HepG2 (cell line): ENCODE measurements around the gene EEF1AKMT3. TPM values are rescaled to one million over a fixed set of nuclear protein-coding genes. Genes with fewer than 3 reads are reported as not detected.
A peak's percentile ranks its signal among the peaks of the same experiment; 100 is the strongest.

Experiments
- ASH2L ChIP-seq: fragments of 300-600, 200-600 bp; sonication (generic); IDR thresholded peaks from 2 replicates; pipeline ENCODE4 v1.7.0; 2017; ENCODE audit warnings: low read depth, mild to moderate bottlenecking, moderate library complexity, mixed read lengths, low read length; ENCODE audit not compliant: insufficient read length
- ATF6 ChIP-seq: sonication (generic); formaldehyde crosslinking; conservative IDR thresholded peaks from 2 replicates; pipeline ENCODE4 v1.4.0; 2020; ENCODE audit warnings: missing genetic modification reagents
- CHD4 ChIP-seq: fragments of 200-600 bp; sonication (generic); IDR thresholded peaks from 2 replicates; pipeline ENCODE4 v1.7.0; 2017; ENCODE audit warnings: mild to moderate bottlenecking, low read length, borderline replicate concordance
- FOXO4 ChIP-seq: sonication (generic); formaldehyde crosslinking; conservative IDR thresholded peaks from 2 replicates; pipeline ENCODE4 v1.8.1; 2023; ENCODE audit warnings: missing genetic modification reagents
- IRF9 ChIP-seq: sonication (generic); formaldehyde crosslinking; IDR thresholded peaks from 2 replicates; pipeline ENCODE4 v1.8.0; 2022; ENCODE audit warnings: missing genetic modification reagents, mild to moderate bottlenecking, borderline replicate concordance
- NFE2 ChIP-seq: sonication (generic); formaldehyde crosslinking; IDR thresholded peaks from 2 replicates; pipeline ENCODE4 v1.4.0; 2020; ENCODE audit warnings: missing genetic modification reagents
- NR2C2 ChIP-seq: sonication (generic); formaldehyde crosslinking; IDR thresholded peaks from 2 replicates; pipeline ENCODE4 v1.4.0; 2020; ENCODE audit warnings: missing genetic modification reagents, mild to moderate bottlenecking, moderate library complexity, borderline replicate concordance
- UBTF ChIP-seq: sonication (generic); formaldehyde crosslinking; IDR thresholded peaks from 2 replicates; pipeline ENCODE4 v1.4.0; 2020; ENCODE audit warnings: mild to moderate bottlenecking, missing genetic modification reagents
- ZNF142 ChIP-seq: sonication (generic); formaldehyde crosslinking; IDR thresholded peaks from 2 replicates; pipeline ENCODE4 v1.4.0; 2020; ENCODE audit warnings: missing genetic modification reagents
- ZNF770 ChIP-seq: sonication (generic); formaldehyde crosslinking; IDR thresholded peaks from 2 replicates; pipeline ENCODE4 v1.5.0; 2020; ENCODE audit warnings: mild to moderate bottlenecking, missing genetic modification reagents
- ZNF777 ChIP-seq: sonication (generic); formaldehyde crosslinking; IDR thresholded peaks from 2 replicates; pipeline ENCODE4 v1.4.0; 2020; ENCODE audit warnings: missing genetic modification reagents
- polyA plus RNA-seq, 8 experiments: library from polyadenylated mRNA; depleted of rRNA in 3 of 8; stranded (reverse) in 7 of 8; unstranded in 1 of 8; fragments of >200 nt; fragmentation: Illumina TruSeq in 4 of 8; extraction: Trizol in 4 of 8; gene quantifications; 2 replicates each; pipeline versions ENCODE4 v1.2.1 to v1.2.3, GENCODE V29; 2011 to 2016; ENCODE audit warnings: low read depth in 4 of 8, missing spikeins in 1 of 8, mixed read lengths in 1 of 8; ENCODE audit not compliant: insufficient read depth in 1 of 8
- total RNA-seq, 5 experiments: library from RNA; depleted of rRNA; stranded (reverse); fragments of >200 nt; fragmentation: Illumina TruSeq; extraction: Trizol; gene quantifications; 2 replicates each; pipeline ENCODE4 v1.2.3, GENCODE V29; 2016; ENCODE audit warnings: low read depth in 1 of 5

The EEF1AKMT3 gene
- total and polyA plus RNA-seq, 2 of the 13 experiments (the other 11 are each of a cell fraction or from before 2014, with no cell fraction given) = 4.7 to 11.4 TPM

GRCh38 chr12:57782608-57783465 is 10.4 kb downstream of the EEF1AKMT3 start, which contains the start of gene TSFM (continued):
- peak; percentile 65 for TF ChIP-seq ZNF770 (CRISPR knock-in tag)
- no peak for TF ChIP-seq CHD4
- peak; percentile 86; the same call in 1 of the 2 replicates for TF ChIP-seq IRF9 (CRISPR knock-in tag)
- TF ChIP-seq ZNF777 (CRISPR knock-in tag) = peak; percentile 63
- TF ChIP-seq FOXO4 = no peak
- peak; percentile 93 for TF ChIP-seq ASH2L
- no peak for TF ChIP-seq ZNF142
- TF ChIP-seq NR2C2 (CRISPR knock-in tag) = peak; percentile 64
- TF ChIP-seq ATF6 (CRISPR knock-in tag) = 0 out of 2 replicates have a peak, but pooled peaks have one; percentile 25
- TF ChIP-seq NFE2 (CRISPR knock-in tag) = no peak
- TF ChIP-seq UBTF (CRISPR knock-in tag) = peak; percentile 68
